Activated CD4-positive, alpha-beta T cell treated with anti-CD3 and anti-CD28 coated beads for 48 hours (primary cell): ENCODE results near the gene ITK.

ENCODE experiments used
- DNase-seq: peaks from one replicate; pipeline ENCODE4 v3.0.0-alpha.2; 2020

The ITK gene

GRCh38 chr5:157180374-157181264 lies at the start of gene ITK:
Gene ITK, plus strand, starts transcription at chr5:157180840. Its CDS starts 138 bp downstream, at chr5:157180978.
- DNase-seq = no peak

GRCh38 chr5:157130925-157131324 lies 49.7 kb upstream of the ITK start:
- DNase-seq = no peak

GRCh38 chr5:157132281-157132612 lies 48.4 kb upstream of the ITK start:
- DNase-seq = no peak

- DNase-seq = no peak
Observed at GRCh38 chr5:157137691-157138090, 42.9 kb upstream of the ITK start.

GRCh38 chr5:157142317-157143126 lies 38.1 kb upstream of the ITK start, which contains the start of gene MED7:
Gene MED7, minus strand, starts transcription at chr5:157142865. Its CDS starts 3,434 bp downstream, at chr5:157139431.
- DNase-seq = peak; percentile 94

GRCh38 chr5:157143127-157143971 lies 37.3 kb upstream of the ITK start:
- DNase-seq = peak; percentile 77

GRCh38 chr5:157148734-157149615 lies 31.7 kb upstream of the ITK start:
- peak; percentile 88 for DNase-seq

GRCh38 chr5:157150995-157151394 lies 29.6 kb upstream of the ITK start:
- no peak for DNase-seq

GRCh38 chr5:157155297-157155696 lies 25.3 kb upstream of the ITK start:
- DNase-seq = no peak

- DNase-seq = no peak
Observed at GRCh38 chr5:157157293-157157891, 23.2 kb upstream of the ITK start.

GRCh38 chr5:157159209-157159751 lies 21.4 kb upstream of the ITK start:
- DNase-seq = peak; percentile 46

GRCh38 chr5:157160001-157160400 lies 20.6 kb upstream of the ITK start:
- peak; percentile 59 for DNase-seq

GRCh38 chr5:157161996-157162395 lies 18.6 kb upstream of the ITK start:
- no peak for DNase-seq

- DNase-seq = no peak
Observed at GRCh38 chr5:157162919-157163510, 17.6 kb upstream of the ITK start.

GRCh38 chr5:157164521-157164920 lies 16.1 kb upstream of the ITK start:
- no peak for DNase-seq

- no peak for DNase-seq
Observed at GRCh38 chr5:157165261-157165660, 15.4 kb upstream of the ITK start.

GRCh38 chr5:157165668-157166067 lies 15.0 kb upstream of the ITK start:
- DNase-seq = no peak

GRCh38 chr5:157166214-157167213 lies 14.1 kb upstream of the ITK start, which contains the start of gene GARIN3:
Gene GARIN3, minus strand, starts transcription at chr5:157166264. Its CDS starts 96 bp downstream, at chr5:157166168.
- no peak for DNase-seq

- no peak for DNase-seq
Observed at GRCh38 chr5:157167214-157167621, 13.4 kb upstream of the ITK start.
